Islet of Langerhans (tissue), 1 donor: ENCODE measurements around the gene DAB1.
A peak's percentile ranks its signal among the peaks of the same experiment; 100 is the strongest.

Source experiments
- FAIRE-seq: peaks from one replicate; lab custom pipeline; 2011; peaks lifted over from hg19 to GRCh38; lab: Jason Lieb, UNC

DAB1 gene

DNA sequence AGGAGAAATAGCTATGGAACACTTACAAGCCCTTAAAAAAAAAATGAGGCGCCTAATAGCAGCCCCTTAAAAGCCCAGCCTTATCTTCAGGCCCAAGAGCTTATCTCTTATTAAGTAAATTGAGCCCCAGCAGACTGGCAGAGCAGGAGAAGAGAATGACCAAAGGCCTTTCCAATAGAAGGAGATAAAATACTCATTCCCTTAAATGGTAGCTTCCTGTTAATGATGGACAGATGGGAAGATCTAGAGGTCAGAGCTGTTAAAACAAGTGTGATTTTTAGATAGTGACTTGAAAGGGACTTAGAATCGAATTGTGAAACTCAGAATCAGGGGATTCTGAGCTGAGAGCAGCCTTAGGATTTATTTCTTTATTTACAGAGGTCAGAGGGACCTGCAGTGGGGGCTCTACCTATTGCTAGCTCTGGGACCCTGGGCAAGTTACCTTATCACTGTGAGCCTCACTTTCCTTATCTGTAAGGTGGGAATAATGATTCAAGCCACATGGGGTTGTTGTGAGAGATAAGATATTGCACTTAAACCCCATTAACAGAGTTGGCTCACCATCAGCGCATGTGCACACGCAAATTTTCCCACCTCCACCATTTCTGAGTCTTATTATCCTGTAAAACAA, 356.8 kb downstream of the DAB1 start:
- no peak for FAIRE-seq

DNA sequence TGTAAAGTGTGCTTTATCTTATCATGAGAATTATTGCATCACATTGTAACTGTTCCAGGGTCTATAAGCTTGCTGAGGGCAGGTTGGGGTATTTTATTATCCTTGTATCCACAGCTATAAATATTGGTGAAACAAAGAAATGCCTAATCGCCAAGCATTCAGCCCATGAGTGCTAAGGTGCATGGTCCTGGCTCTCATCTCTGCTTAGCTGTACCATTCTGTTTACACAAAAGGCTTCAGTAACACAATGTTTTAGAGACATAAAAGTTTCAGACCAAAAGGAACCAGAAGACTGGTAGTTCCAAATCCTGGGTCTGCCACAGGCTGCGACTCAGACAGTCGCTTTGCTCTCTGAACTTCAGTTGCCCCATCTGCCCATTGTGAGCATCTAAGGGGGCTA, 358.4 kb downstream of the DAB1 start:
- no peak for FAIRE-seq

DNA sequence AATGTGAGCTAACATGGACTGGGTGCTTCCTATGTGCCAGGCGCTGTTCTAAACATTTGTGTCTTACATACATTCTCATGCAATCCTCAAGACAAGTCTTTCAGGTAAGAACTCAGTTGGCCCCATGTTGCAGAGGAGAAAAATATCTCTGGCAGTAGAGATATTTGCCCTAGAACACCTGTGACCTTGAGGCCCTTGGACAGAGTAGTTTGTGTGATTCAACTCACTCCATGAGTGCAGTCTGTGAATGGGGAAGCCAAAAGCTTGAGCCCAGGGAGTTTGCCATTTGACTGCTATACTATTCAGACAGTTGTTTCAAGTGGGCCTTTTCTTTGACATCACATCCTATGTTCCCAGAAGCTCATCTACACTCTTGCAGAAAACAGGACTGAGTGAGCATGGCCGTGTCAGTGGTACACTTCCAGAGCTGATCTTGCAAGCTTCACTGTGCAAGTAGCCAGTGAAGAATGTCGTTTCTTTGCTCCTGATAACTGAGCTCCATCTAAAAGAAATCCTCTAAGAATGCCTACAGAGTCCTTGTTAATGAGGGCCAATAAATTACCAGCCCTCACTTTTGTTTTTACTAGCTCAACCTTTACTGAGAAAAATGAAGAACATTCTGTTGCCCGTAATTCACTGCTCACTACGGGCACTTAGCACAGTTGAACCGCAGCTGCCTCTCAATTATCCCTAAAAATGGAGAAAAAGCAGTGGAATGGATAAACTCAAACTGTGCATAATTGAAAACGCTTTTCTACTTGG, 359.3 kb downstream of the DAB1 start:
- no peak for FAIRE-seq

DNA sequence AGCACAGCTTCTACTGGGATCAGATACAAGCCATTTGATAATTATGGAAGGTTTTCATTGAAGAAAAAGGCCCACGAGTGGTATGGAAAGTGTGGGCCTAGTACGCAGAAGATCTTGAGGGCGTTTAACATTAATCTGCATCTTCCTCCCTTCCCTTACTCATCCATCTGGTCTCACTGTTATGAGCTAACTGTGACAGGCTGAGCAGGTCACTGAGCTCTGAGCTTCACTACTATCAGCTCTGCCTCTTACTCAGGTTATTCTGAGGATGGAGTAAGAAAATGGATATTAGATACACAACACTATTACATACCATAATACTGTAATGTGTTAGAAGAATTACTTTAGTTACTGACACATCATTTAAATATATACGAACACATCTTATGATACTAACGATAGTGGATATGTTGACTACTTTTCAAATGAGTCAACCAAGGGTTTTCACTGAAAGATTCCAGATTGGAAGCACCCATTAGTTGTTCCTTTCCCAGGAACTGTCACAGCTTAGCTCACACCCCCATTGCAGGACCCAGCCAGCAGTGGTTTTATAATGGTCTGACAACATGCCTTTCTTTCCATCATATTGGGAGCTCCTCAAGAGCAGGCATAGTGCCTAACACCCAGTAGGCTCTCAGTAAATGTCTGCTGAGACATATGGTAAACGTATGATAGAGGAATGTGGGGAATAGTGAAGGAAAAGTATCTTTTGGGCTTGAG, 360.3 kb downstream of the DAB1 start:
- FAIRE-seq: no peak

DNA sequence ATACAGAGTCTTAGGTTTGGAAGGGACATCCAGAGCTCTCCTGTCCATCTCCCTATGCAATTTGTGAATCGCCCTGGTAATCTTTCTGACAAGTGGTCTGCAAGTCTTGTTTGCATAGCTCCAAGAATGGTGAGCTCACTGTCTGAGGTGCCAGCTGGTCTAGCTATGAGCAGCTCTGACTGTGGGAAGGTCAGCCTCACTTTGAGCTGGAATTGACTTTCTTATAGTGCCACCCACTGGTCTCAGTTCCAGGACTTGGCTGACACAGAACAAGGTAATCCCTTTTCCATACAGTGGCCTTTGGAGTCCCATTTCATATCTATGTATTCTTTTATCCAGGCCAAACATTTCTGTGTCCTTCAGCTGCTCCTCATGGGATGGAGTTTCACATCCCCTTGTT, 362.5 kb downstream of the DAB1 start:
- peak; percentile 45 for FAIRE-seq

DNA sequence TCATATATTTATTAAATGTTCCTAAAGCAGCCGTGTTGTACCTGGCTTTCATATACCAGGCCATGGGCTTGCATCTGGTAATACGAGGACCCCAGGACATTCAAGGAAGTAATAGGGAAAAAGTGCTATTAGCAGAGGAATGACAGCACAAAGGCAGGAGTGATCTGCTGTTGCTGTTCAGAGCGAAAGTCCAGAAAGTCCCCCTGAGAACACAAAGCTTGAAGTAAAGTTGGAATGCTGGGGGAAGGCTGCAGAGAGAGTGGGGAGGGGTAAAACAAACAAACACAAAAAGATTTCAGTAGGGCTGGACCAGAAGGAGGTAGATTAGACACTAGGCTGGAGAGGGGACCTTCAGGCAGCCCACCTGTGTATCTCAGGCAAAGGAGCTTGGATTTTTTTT, 363.4 kb downstream of the DAB1 start:
- FAIRE-seq: no peak

DNA sequence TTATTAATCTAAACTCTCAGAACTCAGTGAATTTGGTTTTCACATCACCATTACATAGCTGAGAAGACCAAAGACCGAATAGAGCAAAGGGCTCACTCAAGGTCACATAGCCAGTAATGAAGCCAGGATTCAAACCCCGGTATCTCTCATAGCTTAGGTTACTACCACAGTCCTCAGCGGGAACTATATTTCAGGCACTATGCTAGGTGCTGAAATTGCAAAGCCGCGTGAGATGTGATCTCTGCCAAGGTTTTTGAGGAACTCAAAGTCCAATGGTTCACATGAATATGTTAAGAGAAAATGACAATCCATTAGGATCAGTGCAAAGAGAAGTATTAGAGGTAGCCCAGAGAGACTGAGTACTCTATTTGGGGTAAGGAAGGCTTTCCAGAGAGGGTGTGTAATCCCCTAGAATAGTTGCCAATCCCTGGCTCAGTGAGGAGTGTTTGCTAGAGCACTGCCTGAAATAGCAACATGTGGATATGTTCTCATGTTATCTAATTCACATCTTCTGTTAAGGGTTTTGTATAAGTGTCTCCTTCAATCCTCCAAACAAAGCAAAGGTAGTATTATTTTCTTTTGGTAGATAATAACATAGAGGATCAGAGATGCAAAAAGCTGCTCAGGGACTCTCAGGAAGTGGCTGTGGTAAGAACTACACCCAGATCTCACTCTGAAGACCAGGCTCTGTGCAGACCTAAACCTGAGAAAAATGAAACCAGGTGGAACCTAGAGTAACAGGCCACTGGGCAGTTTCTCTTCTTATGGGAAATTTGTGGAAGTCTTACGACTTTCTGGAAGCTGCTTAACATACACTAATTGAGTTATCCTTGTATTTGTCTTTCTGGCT, 365.0 kb downstream of the DAB1 start:
- no peak for FAIRE-seq

DNA sequence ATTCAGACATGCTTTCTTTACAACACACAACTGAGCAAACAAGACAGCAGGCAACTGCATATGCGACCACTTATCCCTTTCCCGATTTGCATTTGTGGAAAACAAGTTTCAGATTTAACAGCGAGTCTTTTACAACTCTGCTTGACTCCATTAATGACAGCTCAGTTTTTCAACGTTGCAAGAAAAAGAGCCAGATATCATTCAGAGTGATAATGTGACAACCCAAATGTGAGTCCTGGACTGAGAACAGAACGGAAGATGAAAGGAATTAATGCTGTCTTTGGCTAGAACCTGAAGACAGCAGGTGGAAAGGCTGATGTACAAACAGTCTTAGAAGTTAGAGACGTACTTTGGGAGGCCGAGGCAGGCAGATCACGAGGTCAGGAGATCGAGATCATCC, 375.0 kb downstream of the DAB1 start:
- FAIRE-seq: no peak

DNA sequence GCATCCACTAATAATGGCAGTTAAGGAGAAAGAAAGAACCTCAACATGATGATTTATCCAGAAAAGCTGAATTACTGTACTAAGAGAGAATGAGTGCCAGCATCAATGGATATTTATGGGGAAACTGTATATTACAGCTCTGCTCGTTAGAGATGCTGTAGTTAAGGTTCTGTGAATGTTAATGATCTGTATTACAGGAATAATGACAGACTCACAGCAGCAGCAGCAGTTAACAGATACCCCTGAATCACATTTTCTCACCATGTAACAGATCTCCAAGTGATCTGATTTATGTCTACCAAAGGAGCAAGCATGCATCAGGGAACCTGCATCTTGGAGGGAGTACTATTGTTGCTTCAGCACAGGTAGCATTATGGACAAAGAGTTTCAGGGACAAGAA, 377.4 kb downstream of the DAB1 start:
- FAIRE-seq: no peak

DNA sequence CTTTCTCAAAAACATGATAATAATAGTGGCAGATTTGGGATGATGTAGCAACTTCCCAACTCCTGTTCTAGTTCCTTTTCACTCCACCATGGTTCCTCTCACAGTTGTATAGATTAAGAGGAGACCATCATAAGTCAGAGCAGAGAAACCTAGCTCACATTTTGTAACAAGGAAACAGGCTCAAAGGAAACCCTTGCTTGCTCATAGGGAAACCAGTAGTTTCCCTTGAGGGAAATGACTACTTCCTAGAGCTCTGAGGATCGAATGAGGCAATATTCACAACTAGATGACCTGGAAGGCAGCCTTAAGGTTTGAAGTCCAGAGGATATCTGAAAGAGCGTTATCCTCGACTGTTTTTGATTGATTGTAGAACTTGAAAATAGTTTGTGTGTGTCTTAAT, 382.0 kb downstream of the DAB1 start:
- no peak for FAIRE-seq

DNA sequence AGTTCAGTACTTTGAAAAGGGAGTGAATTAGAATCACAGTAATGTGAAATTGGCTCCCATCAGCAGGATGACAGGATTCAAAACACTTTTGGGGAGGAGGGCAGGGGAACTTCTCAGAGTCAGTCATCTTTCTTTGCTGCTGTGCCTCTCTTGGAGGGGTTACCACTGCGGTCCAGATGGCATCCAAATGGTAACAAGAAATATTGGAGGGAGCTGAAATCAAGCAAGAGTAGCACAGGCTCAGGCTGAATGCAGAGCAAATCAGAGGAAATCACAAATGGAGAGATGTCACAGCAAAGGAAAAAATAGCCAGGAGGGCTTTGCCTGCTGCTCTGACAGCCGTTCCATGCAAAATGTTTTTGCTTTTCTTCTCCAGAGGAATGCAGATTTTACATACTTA, 383.0 kb downstream of the DAB1 start:
- FAIRE-seq: no peak

DNA sequence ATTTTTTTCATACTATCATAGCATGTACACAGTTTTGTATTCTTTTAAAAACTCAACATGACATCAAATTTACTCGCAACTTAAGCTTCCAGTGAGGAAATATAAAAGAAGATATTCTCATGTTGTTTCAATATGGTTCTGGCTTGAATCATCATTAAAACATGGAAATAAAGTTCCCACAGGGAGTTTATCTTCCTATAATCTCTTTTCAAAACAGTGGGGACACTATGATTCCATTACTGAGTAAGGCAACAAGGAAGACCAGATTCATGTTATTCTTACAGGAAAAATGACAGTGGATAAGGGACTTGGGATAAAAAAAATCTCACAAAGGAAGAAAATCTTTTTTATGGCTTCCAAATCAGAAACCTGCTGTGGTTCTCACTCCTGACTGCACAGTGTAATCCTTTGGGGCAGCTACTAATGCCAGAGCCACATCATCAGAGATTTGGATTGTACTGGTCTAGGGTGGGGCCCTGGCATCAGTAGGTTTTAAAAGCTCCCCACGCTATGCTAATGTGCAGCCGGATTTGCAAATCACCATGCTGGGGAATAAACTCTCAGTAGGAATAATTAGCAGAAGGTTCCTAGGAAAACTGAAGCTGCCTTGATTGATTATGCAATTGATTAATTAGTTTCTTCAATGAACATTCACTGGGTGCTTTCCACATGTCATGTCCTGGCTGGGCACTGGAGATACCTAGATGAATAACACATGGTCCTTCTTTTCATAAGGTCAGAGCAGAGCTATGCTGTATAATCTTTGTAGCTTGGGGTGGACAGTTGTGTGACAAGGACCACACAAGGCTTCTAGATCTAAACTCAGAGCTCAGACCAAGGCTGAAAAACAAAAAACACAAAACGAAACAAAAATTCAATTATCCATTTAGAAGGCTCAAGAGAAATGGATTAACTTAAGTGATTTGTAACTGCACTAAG, 386.9 kb downstream of the DAB1 start:
- FAIRE-seq: no peak

DNA sequence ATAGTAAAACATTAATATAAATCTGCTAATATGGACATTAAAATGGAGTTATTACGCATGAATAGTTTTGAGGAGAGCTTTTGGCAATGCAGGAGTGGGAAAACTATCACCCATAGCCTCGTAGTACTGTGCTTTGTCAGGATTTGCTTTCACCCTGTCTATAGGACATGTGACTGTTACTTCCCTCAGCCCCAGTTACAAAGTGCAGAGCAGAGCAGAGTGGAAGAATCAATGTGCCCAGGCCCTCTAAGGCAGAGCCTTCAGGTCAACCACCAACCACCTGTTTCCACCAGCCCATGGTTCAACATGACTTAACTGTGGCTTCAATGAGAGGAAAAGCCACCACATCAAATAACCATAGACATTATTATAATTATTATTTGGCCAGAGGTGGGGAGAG, 389.1 kb downstream of the DAB1 start:
- no peak for FAIRE-seq

DNA sequence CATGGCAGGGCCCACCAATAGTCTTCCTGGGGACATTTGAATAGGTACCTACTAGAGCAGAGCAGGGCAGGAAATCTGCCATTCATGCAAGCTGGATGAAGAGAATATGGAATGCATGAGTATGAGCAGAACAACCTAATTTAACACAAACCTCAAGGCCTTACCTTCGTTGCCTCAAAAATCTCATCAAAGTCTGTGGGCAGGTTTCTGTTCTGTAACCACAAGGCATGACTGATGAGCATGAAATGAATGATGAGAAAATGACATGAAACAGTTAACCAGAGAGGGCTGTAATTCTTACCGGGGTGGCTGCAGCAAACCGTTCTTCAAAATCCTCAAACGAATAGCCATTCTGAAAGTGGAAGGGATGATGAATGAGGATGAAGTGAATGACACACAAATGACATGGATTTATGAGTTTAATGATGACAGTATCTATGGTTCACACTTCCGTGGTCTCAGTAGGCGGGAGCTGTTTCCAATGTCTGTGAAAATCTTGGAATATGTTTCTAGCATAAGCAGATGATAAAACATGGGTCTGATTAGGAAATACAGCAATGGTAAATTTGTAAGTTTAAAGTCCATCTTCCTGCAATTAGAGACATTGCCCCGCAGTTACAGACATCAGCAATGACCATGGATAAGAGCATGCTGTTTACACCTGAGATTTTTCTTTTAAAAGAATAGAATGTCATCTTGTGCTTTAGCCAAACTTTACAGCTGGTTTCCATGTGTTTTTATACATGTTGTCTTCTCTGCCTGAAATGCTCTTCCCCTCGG, 390.4 kb downstream of the DAB1 start:
- FAIRE-seq: no peak

DNA sequence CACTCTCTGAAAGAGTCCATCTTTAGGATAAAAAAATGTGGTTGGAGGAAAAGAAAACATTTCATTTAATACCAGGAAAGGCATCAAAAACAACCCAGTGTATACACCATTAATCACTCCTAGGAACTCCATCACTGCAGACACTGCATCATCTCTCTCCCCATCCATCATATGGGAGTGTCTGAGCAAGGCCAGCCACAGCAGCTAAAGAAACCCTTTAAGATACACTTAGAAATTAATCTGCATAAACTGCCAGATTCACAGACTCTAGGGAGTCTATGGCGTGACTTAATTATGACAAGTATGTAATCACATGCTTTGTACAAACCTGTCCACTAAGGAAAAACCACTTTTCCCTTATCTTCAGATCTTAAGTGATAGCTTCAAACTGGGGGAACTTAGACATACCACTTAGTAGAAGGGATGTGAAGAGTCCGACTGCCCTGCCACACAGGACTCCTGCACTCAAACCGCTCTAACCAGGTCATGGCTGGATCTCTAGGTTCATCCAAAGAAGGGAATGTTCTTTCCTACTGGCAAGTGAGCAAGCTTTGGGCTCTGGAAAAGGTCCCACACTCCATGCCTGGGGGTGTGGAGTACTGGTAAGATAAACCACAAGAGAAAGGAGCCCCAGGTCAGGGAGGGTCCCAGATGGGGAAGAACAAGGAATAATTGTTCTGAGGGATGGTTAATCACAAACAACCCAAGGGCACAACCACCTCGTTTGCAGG, 397.1 kb downstream of the DAB1 start:
- FAIRE-seq: no peak

DNA sequence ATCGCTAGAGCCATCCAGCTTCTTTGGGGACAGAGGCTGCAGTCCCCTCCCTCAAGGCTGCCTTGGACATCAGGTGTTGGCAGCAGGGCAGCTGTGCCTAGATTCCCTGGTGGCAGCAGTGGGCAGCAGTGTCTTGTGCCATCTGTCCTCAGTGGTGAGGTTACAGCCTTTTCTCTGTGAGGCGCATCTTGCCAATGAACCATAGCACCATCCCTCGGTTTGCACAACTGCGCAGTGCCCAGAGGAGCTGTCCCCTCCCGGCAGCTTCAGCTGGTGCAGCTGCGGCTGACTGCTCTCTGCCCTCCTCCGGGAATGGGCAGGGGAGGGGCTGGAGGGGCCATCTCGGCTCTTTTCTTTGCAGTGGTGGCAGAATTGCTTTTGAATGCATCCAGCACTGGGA, 399.0 kb downstream of the DAB1 start:
- FAIRE-seq: no peak

DNA sequence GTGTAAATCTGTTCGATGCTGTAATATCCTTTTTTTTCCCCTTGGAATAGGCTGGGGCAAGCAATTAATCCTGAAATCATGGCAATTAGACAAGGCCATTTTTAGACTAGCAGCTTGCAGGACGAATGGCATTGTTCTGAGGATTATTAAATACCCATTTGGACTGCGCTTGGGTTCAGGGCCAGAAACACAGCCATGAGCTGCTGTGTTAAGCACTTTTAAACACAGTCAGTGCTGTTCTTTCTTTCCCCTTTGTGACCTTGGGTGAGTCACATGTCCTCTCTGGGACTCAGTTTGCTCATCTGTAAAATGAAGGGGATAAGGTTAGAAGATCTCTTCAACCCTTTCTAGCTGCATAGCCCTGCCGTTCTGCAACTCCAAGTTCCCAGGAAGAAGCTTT, 399.4 kb downstream of the DAB1 start:
- no peak for FAIRE-seq

DNA sequence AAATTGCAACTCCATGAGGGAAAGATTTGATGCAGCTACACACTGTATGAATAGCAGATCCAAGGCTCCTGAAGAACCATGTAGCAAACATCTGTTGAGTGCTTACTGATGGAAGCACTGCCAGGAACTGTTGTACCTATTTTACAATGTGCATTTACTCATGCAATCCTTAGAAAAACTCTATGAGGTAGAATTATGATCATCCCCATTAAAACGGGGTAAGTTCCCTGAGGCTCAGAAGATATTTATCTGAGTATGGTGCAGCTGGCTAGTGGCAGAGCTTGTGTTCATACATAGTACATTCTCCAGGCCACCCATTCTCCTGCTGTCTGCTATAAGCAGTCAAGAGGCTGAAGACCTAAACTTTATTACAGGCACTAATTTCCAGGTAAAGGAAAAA, 403.6 kb downstream of the DAB1 start:
- no peak for FAIRE-seq

DNA sequence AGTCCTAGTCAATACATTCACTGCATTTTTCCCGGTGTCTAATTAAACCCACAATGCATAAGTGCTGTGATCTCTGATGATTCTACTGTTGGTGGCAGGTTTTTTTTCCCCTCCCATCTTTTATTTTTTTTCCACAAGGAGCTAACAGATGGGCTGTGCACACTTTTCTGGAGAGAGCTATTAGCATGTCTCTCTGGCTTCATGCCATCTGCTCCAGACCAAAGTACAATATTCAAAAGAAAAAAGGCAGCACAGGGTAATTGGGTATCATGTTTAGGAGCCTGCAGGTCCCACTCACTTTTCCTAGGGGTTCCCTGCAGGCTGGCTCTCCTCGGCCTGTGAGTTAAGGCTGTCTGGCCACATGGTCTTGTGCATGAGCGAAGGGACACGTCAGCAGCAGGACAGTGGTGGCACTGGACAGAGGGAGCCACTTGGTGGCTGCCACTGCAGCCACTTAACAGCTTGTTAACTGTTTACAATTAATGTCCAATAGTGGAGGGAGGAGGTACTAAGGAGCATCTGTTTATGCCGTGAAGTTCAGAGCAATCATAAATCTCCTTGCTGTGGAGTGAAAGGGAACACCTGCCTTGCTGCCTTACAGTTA, 404.5 kb downstream of the DAB1 start:
- no peak for FAIRE-seq

DNA sequence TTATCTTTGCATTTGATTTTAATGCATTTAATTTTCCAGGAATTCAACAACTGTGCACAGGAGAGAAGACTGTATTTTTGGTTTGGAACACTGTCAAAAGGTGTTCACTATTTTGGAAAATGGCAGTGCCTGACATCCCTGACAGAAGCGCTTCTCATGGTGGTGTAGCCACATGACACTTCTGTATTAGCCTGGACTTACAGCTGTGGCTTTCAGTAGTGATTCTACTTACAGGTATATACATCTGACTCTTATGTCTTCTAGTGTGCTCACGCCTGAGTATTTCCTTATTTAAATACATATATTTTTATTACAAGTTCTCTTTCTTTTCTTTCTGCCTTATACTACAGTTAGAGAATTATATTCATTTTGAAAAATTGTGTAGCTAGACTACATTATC, 405.7 kb downstream of the DAB1 start:
- no peak for FAIRE-seq
